Frontal cortex (tissue), 4 donors: ENCODE measurements around the gene DCP1A. TPM values are rescaled to one million over a fixed set of nuclear protein-coding genes. Genes with fewer than 3 reads are reported as not detected.
A peak's percentile ranks its signal among the peaks of the same experiment; 100 is the strongest.

Experiments used
- DNase-seq, 2 donors: peaks; one replicate each; pipeline ENCODE4 v3.0.0; 2012; ENCODE audit warnings: low spot score in 2 of 2
- FAIRE-seq: peaks from 2 replicates; lab custom pipeline; 2012; peaks lifted over from hg19 to GRCh38; lab: Jason Lieb, UNC
- total RNA-seq: library from RNA; depleted of rRNA; stranded (reverse); fragments of >200 nt; gene quantifications from one replicate; pipeline ENCODE4 v1.2.3, GENCODE V29; 2014
- donor health status: control.
- donor health status: control.
- donor health status: control.

Gene DCP1A
- total RNA-seq, 1 donor from 2014 or later = 9.4 TPM

DNA sequence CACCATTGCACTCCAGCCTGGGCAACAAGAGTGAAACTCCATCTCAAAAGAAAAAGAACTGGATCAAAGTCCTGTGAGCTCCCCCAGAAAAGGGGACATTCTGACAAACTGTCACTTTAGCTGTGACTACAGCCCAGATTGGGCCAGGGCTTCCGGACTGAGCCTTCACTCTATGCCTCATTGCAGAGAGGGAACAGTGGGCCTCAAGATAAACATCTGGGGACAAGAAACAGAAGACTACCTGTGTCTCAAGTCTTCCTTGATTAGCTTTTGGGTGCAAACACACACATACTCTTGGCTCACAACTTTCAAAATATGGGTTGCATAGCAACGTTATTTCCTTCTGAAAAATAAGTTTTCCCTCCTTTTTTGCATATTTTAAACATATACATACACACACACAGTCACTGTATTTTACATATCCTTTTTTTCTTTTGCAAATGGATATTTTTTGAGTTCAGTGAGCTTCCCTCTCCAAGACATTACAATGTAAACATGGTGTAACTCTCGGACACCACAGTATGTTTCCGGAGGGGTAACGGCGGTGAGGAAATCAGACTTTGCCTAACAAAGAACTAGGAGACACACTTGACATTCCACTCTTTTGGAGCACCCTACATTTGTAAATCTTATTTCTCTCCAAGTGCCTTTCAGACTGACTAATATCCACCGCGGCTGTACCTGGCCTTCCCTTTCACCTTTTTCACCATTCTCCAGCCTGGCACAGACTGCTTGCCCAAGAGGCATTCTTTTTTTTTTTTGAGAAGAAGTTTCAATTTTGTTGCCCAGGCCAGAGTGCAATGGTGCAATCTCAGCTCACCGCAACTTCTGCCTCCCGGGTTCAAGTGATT is 95.0 kb downstream of the DCP1A start:
- FAIRE-seq = no peak
- DNase-seq = no peak

DNA sequence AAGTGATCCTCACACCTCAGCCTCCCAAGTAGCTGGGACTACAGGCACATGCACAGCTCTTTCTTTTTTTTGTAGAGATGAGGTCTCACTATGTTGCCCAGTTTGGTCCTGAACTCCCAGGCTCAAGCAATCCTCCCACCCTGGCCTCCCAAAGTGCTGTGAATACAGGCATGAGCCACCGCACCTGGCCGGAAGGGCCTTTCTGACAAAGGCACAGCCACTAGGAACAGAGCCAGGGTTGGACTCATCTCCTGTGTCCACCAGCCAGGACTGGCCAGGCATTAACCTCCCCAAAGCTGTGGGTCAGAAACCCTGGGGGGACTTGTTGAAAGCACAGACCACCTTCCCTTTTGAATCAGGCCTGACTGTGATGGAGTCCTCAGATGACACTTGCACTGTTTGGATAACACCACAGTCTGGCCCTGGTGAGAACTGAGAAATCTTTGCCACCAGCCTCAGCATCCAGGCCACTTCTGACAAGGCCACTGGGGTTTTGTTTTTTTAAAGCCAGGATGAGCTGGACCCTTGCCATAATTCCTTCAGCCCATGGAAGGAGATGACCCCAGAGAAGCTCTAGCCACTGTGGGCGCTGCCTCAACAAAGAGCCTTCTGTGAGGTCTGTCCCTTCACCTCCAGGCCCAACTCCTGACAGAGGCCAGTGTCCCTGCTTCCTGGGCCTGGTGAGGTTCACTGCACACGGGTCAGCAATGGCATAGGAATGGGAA is 96.3 kb downstream of the DCP1A start:
- FAIRE-seq (no peak), DNase-seq (no peak)

DNA sequence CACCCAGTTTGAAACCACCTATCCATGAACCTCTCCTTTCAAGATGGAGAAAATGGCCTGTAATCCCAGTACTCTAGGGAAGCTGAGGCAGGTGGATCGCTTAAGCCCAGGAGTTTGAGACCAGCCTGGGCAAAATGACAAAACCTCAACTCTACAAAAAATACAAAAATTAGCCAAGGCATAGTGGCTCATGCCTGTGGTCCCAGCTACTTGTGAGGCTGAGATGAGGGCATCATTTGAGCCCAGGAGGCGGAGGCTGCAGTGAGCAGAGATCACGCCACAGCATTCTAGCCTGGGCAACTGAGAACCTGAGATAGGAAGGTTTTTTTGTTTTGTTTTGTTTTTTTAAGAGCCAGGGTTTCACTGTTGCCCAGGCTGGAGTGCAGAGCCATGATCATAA is 96.9 kb downstream of the DCP1A start:
- DNase-seq = no peak
- FAIRE-seq = no peak

DNA sequence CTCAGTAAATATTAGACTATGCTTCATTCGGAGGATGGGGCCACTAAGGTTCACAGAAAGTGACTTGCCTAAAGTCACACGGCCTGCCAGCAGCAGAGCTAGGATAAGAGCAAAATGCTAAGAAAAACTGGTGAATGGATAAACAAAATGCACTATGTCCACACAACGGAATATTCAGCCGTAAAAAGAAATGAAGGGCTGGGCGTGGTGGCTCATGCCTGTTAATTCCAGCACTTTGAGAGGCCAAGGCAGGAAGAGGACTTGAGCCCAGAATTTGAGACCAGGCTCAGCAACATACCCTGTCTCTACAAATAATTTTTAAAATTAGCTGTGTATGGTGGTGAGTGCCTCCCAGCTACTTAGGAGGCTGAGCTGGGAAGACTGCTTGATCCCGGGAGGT is 99.2 kb downstream of the DCP1A start:
- FAIRE-seq (no peak), DNase-seq (no peak)

DNA sequence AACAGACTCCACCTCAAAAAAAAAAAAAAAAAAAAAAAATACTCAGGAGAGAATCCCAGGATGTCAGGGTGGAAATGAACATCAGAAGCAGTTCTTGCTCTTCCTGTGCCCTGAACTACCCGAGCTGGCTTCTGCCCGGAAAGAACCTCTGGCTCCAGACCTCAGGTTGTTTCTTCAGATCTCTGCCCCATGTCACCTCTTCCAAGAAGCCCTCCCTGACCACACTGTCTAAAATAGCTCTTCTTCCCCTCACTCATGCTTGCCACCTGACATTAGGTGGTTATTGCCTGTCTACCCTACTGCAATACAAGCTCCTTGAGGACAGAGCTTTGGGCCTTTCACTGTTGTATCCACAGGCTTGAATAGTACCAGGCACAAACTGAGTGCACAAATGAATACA is 99.7 kb downstream of the DCP1A start:
- no peak for DNase-seq

DNA sequence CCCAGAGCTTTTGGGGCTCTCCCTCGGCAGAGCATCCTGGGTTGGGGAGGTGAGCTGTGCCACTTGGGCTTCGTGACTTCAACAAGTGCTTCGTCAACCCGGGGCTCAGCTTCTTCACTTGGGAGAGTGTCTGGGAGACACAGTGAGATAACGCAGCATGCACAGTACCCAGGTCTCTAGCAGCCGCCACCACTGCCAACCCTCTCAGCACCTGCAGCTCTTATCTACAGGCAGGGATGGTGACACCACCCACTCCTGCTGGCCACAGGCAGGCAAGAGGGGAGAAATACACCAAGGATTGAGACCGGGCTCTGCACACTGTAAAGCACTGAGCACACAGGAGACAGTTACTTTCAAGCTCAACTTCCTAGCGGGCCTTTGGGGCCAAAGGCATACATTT is 103.1 kb downstream of the DCP1A start:
- FAIRE-seq (no peak), DNase-seq (no peak)

More for the DNA sequence above, 99.7 kb downstream of the DCP1A start:
- FAIRE-seq = no peak

DNA sequence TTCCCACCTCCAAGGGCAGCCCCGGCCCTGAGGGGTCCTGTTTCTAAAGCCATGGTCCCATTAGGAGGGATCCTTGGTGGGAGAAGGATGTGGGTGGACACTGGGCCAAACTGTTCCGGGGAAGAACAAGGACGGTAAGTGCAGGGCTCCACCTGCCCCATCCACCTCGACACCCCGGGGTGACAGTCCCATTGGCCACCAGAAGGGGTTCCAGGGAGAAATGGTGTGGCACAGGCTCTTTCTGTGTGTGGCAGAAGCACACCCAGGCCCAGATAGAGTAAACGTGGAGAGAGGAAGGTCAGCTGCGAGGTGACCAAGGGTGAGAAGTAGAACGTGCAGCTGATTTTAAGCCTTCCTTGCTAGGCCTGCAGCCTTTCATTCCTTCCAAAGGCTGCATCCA is 103.6 kb downstream of the DCP1A start:
- DNase-seq (no peak), FAIRE-seq (no peak)

DNA sequence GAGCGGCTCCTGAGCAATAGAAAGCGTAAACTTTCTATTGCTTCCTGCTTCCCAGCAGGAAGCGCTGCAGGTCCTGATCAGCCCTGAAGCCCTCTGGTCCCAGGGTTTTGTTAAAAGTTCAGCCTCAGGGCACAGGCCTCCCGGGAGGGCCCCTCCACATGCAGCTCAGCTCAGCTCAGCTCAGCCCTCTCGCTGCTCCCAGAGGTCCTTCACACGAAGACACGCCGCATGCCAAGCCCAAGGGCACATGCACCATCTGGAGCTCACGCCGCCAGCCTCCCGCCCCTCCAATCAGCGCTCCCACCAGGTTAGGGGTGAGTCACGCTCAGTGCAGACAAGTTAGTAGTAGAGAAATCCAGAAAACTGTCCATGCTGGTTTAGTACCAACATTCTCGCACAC is 104.2 kb downstream of the DCP1A start:
- DNase-seq = no peak
- no peak for FAIRE-seq

DNA sequence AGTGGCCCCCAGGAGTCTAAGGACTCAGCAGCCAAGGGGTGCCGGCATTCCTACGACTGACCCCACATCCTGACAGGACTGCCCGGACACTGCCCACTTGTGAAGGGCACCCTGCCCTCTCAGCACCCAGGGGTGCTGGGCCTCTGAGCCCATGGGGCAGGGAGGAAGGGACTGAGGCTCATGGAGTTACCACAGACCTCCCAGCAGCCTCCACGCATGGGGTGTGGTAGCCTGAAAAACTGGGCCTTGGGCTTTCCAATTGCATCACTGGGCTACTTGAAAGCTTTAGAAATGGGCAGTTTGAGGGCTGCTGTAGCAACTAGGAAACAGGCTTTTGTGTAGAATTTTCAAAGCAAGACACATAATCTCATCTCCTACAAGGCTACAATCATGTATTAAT is 104.7 kb downstream of the DCP1A start:
- FAIRE-seq (no peak), DNase-seq (no peak)

DNA sequence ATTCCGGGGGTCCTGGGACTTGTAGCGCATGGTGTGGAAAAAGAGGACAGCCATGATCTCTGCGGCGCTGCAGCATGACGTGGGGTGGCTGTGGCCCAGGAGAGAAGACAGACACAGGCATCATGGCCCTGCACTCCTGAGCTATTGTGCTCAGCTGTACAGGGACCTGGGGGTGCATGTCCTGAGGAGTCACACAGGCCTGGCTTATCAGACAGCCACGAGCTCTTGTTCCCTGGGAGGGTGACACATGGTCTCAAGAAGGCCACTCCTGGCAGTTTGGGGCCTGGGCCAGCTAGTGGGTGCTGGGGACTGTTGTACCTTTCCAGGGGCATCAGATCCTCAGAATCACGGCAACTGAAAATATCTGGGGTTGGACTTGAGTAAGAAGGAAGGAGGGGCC is 105.2 kb downstream of the DCP1A start:
- DNase-seq (no peak), FAIRE-seq (no peak)

DNA sequence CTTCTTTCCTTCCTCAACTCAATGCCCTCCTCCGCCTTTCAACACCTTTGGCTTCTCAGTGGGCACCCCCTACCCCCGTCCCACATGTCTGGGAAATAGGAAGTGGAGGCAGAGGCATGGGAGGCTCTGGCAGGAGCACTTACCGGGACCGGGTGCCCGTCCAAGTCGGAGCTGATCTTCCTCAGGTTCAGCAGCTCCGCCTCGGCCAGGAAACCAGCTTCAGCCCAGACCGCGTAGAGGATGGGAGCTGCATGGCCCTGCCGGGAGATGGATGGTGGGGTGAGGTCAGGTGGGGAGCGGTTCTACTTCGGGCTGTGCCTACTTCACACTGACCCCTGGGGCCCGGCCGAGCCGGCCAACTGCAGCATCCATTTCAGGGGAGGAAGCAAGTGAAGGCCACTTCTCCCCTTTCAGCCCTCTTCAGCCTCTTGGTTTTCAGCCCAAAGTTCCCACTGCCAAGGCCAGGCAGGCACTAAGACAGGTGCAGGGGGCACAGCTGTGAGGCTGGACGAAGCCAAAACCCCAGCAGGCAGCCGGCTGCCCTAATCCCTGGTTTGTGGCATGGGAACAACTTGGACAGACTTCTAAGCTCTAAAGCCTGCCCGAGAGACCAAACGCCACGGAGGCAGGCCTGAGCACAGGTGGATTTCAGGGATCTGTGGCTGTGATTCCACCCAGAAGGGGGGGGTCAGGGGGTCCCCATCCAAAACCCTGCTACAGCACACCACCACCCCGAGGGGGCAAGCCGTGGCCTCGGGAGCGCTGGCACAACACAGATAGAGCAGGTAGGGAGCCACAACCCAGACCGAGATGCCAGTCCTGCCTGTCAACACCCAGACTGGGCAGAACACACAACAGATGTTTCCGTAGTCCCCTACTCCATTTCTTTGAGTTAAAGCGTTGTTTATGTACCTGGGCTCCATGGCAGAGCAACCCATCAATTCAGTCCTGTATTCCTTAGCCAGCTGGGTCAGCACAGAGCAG is 106.1 kb downstream of the DCP1A start:
- DNase-seq = no peak
- FAIRE-seq = no peak

DNA sequence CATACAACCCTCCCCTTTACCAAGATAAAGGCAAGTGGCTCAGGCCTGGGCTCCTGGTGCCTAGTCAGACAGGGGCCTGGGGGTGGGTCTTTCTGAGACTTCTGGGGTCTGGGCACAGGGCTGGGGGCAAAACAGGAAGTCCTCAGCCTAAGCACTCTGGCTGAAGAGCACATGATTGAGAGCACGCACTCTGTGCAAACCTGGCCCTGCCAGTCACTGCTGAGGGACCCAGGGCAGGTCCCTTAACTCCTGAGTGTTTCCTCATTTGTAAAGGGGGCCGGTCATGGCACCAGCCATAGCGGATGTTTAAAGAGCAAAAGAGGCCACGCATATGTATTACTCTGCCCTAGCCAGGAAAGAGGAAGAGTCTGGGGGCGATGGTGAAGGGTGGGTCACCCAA is 107.5 kb downstream of the DCP1A start:
- FAIRE-seq (no peak), DNase-seq (no peak)

DNA sequence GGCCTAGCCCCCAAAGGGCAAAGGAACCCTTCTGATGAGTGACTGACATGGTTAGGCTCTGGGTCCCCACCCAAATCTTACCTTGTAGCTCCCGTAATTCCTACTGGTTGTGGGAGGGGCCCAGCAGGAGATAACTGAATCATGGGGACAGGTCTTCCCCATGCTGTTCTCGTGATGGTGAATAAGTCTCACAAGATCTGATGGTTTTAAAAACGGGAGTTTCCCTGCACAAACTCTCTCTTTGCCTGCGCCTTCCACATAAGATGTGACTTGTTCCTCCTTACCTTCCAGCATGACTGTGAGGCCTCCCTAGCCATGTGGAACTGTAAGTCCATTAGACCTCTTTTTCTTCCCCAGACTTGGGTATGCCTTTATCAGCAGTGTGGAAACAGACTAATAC is 108.5 kb downstream of the DCP1A start:
- DNase-seq (no peak), FAIRE-seq (no peak)

DNA sequence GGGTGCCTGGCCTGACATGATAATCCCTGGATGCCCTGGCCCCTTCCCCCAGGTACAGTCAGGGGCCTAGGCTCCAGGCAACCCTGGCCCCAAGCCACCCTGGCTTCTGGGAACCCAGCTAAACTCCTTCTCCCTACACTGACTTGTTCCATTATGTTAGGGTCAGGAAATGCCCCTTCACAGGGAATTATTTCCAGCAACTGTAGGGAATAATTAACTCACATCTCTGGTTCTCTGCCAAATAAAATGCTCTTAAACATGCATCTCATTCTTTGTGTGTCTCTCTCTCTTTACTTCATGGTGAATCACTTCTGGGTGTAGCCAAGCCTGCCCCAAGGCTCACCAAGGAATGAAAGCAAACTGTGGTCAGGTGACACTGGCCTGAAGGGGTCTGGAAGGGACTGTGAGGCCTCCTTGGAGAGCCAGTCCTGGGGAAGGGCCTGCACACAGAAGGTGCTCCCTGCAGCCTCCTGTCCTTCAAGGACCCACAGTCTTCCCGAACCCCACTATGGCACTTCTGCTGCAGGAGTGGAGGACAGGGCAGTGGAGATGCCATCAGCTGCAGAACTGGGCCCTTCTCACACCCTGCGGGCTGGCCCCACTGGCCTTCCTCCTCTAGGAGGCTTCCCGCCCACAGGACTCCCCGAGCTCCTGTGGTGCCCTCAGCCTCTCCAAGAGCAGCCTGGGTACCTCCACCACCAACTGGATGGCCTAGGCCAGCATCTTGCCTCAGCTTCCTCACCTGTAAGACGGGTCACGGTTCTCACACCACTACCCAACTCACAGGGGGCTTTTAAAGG is 109.1 kb downstream of the DCP1A start:
- FAIRE-seq (no peak), DNase-seq (no peak)

DNA sequence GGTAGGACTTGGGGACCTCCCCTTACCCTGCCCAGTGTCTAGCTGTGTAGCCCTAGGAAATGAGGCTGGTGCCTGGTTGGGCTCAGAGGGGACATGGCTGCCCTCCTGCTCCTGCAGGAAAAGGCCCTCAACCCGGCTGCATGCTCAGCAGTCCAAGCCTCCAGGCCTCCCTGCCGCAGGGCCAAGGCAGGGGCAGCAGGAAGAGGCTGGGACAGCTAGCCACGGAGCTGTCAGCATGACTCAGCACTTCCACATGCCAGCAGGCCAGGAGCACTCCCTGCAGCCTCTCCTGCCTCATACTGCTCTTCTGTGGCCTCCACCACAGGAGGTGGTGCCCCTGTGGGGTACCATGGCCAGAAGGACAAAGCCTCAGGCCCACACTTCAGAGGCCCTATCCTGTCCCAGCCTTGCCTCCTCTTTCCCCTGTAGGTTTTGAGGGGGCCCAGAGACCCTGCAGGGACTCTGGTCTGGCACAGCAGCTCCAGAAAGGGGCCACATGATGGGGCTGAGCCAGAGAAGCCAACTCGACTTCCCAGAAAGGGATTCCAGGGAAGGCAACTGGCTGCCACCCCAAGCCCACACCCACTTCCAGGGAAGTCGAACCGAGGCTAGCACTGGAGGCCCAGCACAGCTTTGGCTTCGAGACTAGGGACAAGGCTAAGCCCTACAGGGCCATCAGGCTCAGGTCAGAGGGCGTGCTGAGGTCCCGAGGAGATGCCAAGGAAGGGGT is 111.1 kb downstream of the DCP1A start:
- DNase-seq (peak; percentile 43 to 72), FAIRE-seq (no peak)

DNA sequence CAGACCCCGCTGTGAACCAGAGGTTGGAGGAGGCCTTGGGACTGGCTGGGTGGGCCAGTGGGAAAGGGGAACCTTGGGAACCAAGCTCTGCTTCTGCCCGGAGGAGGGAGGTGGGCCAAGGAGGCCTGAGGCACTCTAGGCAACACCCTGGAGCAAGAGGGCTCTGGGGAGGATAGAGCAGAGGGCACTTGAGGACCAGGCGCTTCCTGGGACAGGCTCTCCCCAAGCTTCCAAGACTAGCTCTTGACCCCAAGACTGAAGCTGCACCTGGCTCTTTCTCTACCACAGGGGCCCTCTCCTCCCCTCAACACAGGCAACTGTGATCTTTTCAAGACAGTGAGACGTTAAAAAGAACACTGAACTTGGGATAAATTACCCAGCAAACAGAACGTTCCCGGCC is 111.8 kb downstream of the DCP1A start:
- FAIRE-seq = no peak
- DNase-seq = no peak

DNA sequence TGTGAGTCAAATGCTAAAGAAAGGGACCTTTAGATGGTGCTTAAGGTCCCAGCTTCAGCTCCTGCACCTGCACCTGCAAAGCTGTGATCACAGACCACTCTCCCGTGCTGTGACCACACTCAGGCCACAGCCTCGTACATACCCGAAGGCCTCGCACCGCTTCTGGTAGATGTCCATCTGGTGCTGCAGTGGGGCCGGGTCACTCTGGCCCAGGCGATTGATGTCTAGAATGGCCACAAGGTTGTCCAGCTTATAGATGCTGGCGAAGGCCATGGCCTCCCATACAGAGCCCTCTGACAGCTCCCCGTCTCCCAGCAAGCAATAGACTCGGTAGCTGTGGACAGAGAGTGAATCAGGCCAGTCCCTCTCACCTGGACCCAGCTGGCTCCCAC is 112.5 kb downstream of the DCP1A start:
- DNase-seq (no peak), FAIRE-seq (no peak)

DNA sequence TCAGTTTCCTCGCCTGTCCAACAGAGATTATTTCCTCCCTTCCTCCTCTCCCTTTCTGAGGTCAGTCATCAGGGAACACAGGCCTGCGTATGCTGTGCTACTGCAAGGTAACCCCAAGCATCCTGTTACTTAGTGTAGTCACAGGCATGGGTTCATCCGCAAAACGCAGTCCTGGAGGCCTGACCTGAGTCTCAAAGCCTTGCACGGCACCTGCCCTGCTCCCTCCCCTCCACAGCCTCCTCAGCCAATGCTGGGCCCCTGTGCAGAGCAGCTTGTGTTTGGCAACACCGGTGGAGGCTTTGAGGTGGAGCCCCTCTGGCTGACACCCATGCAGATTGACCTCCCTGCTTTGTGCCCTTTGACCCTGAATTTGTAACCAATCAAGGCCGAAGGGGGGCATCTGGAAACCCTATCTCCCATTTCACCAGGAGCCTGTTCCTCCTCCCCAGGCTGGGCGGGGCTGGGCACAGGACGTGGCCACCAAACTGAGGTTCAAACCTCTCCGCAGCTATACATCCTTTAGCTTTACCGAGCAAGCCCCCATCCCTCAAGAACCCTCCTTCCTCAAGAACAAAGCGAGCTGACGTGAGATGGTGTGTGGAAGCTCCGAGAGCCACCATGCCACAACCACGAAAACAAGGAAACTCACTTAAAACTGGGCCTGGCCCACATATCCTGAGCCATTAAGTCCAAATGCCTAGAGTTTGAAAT is 113.1 kb downstream of the DCP1A start:
- no peak for DNase-seq
- FAIRE-seq = no peak
